ENCODE data around the gene GPR89B.
"Not testable (repeated sequence)": the region's sequence is repeated elsewhere in the genome, so short reads cannot be mapped to it uniquely, and the experiment has no call there.

DNA sequence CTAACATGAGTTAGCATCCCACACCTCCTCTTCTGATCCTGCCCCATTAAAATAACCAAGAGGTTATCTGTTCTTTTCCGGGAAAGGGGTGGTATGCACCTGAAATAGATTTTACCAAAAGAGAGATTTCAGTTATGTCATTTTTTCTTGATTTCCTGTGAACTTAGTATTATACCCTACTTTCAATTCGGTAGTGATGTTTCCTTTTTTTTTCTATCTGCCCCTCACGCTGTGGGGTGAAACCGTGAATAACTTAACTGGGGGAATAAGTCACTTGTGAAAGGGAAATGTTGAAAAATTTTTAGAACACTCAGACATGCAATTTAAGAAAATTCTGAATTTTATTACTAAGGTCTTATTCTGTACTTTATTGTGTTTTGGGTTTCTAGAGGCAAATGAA lies 65.2 kb downstream of the GPR89B start:
- not testable (repeated sequence) for TF ChIP-seq SP1 (IDR thresholded peaks at IDR 0.05); FOXA1 (IDR thresholded peaks at IDR 0.05); SUZ12 (IDR thresholded peaks at IDR 0.05); L3MBTL2 (conservative IDR thresholded peaks at IDR 0.05); BHLHE40 (IDR thresholded peaks at IDR 0.05; ENCODE audit: borderline replicate concordance); FOXM1 (IDR thresholded peaks at IDR 0.05; ENCODE audit: borderline replicate concordance); LEF1 (IDR thresholded peaks at IDR 0.05; ENCODE audit: borderline replicate concordance); TARDBP (IDR thresholded peaks at IDR 0.05); ELF4 (IDR thresholded peaks at IDR 0.05); NFRKB (IDR thresholded peaks at IDR 0.05); ARNT (IDR thresholded peaks at IDR 0.05)
- TF ChIP-seq, protein P1, sequence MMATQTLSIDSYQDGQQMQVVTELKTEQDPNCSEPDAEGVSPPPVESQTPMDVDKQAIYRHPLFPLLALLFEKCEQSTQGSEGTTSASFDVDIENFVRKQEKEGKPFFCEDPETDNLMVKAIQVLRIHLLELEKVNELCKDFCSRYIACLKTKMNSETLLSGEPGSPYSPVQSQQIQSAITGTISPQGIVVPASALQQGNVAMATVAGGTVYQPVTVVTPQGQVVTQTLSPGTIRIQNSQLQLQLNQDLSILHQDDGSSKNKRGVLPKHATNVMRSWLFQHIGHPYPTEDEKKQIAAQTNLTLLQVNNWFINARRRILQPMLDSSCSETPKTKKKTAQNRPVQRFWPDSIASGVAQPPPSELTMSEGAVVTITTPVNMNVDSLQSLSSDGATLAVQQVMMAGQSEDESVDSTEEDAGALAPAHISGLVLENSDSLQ (IDR thresholded peaks at IDR 0.05), result not testable (repeated sequence)

Measured in HEK293T (cell line).